ENCODE results near the gene RNF26. TPM values are rescaled to one million over a fixed set of nuclear protein-coding genes. Genes with fewer than 3 reads are reported as not detected.

Gene RNF26
- total and polyA plus RNA-seq, 2 donors (not counting 3 experiments of a cell fraction or from before 2014, with no cell fraction given), result 40.1 to 43.8 TPM

- no peak for FAIRE-seq
- intact Hi-C loops (cut with micrococcal nuclease), result loop anchor here (5.0 to 10.0 kb wide), 2 partner anchors 376 to 864 kb away; partner anchors contain the start of genes NECTIN1 and OAF
- dilution Hi-C loops (cut with MboI; ENCODE audit: extremely low pct_ligation_motif_present, low sequenced_read_pairs), result no loop called here
Observed at GRCh38 chr11:119351232-119351631, 16.9 kb downstream of the RNF26 start.

More at GRCh38 chr11:119351232-119351631, 16.9 kb downstream of the RNF26 start:
- no peaks in the 10 kb centered on the region for H3K36me3 ChIP-seq (ENCODE audit: control insufficient read depth in 2 of 2, extremely low read depth in 1 of 2, insufficient read depth in 2 of 2, low read length in 2 of 2)
- no peaks in the 10 kb centered on the region for H3K79me2 ChIP-seq (ENCODE audit: control insufficient read depth, insufficient read depth, low read length)
- no peak for DNase-seq (ENCODE audit: low read depth, low spot score)
- H3K27me3 ChIP-seq (ENCODE audit: control insufficient read depth in 2 of 2, insufficient read depth in 2 of 2, low read length in 2 of 2), result peaks cover 0 to 3% of the 10 kb centered on the region in 2 experiments
- no peak overlapping the region for H3K9ac ChIP-seq (replicated peaks; ENCODE audit: extremely low read depth, insufficient read depth, low read length)
- H3K4me1 ChIP-seq (ENCODE audit: control insufficient read depth, extremely low read depth, insufficient read depth, low read length), result peaks cover 5% of the 10 kb centered on the region
- H3K9me1 ChIP-seq (replicated peaks; ENCODE audit: control insufficient read depth, extremely low read depth, insufficient read depth, low read length), result no peaks in the 10 kb centered on the region
- H3K9me3 ChIP-seq (replicated peaks; ENCODE audit: control insufficient read depth, insufficient read depth, low read length), result no peaks in the 10 kb centered on the region
- no TSS peak for BruUV-seq (replicated peaks)
- H3K27ac ChIP-seq (ENCODE audit: insufficient read depth, low read depth, low read length), result no peak overlapping the region
- TF ChIP-seq EZH2 (IDR thresholded peaks at IDR 0.05; ENCODE audit: borderline replicate concordance, low read depth, low read length, severe bottlenecking) (no peak), CTCF (IDR thresholded peaks at IDR 0.05; ENCODE audit: extremely low read depth in 1 of 2, insufficient read depth in 1 of 2, low read depth in 1 of 2, low read length in 2 of 2) (no peak), MAX (IDR thresholded peaks at IDR 0.05; ENCODE audit: insufficient read depth, insufficient read length) (no peak), FOS (IDR thresholded peaks at IDR 0.05; ENCODE audit: borderline replicate concordance, insufficient read depth, low read length) (no peak), POLR2AphosphoS5 (IDR thresholded peaks at IDR 0.05; ENCODE audit: insufficient read depth, low read depth, low read length) (no peak), JUN (IDR thresholded peaks at IDR 0.05; ENCODE audit: borderline replicate concordance, insufficient read depth, insufficient read length, low read depth) (no peak), MYC (IDR thresholded peaks at IDR 0.05; ENCODE audit: low read depth, low read length) (no peak), GATA2 (IDR thresholded peaks at IDR 0.05; ENCODE audit: insufficient read depth, insufficient read length, low read depth, low read length) (no peak), POLR2A (IDR thresholded peaks at IDR 0.05; ENCODE audit: low read depth, low read length) (no peak)
- CTCF ChIA-PET, result interaction anchor here (1.5 kb wide), 1 partner anchor 13 kb away, joined by 6 read pairs; no protein-coding TSS in a partner anchor
- H2AFZ ChIP-seq (ENCODE audit: low read depth, low read length), result no peak overlapping the region
- H4K20me1 ChIP-seq (replicated peaks; ENCODE audit: control insufficient read depth, extremely low read depth, insufficient read depth, low read length), result no peaks in the 10 kb centered on the region
- POLR2A ChIA-PET, result no interaction called here
- no peak overlapping the region for H3K4me2 ChIP-seq (ENCODE audit: insufficient read depth, low read length)
- no peak overlapping the region for H3K4me3 ChIP-seq (replicated peaks in 1 of 3; ENCODE audit: insufficient read depth in 1 of 3, low read depth in 1 of 3, low read length in 3 of 3)
